ENCODE measurements around the gene DCDC2C. TPM values are rescaled to one million over a fixed set of nuclear protein-coding genes. Genes with fewer than 3 reads are reported as not detected.

The DCDC2C gene
- total RNA-seq, 1 experiment from 2014 or later = not detected

DNA sequence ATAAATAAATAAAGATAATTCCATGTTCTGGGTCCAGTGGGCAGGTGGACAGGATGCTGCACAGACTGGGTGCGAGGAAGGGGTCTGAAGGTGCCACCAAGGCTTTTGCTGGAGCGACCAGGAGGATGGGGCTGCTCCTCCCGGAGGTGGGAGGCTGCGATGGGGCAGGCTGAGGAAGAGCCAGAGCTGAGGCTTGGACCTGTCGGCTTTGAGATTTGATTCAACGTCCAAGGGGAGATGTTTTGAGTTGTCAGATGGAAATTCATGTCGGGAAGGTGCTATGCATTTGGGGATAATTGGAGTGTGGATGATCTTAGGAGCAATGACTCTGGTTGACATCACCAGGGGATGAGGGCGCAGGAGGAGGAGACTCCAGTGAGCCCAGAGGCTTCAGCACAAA, 33.7 kb upstream of the DCDC2C start:
- Mint-ChIP-seq H3K27me3 (ENCODE audit: low read depth) (peaks cover 11% of the 10 kb centered on the region), H3K9me3 (peaks cover 51% of the 10 kb centered on the region), H3K4me3 (no peak overlapping the region), H3K4me1 (no peaks in the 10 kb centered on the region), H3K27ac (no peak overlapping the region), H3K36me3 (peaks cover 28% of the 10 kb centered on the region)
- CTCF ChIA-PET = no interaction called here
- DNase-seq (ENCODE audit: low spot score) (no peak), ATAC-seq (no peak)
- POLR2A ChIA-PET = no interaction called here
- TF ChIP-seq, protein P1, sequence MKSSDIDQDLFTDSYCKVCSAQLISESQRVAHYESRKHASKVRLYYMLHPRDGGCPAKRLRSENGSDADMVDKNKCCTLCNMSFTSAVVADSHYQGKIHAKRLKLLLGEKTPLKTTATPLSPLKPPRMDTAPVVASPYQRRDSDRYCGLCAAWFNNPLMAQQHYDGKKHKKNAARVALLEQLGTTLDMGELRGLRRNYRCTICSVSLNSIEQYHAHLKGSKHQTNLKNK (CRISPR knock-in tag; IDR thresholded peaks at IDR 0.05) = no peak
- TF ChIP-seq CBFB (CRISPR knock-in tag; IDR thresholded peaks at IDR 0.05; ENCODE audit: low read depth) (no peak), ZNF121 (CRISPR knock-in tag; IDR thresholded peaks at IDR 0.05) (no peak), ZNF416 (CRISPR knock-in tag; IDR thresholded peaks at IDR 0.05) (no peak), FOXJ3 (CRISPR knock-in tag; IDR thresholded peaks at IDR 0.05; ENCODE audit: borderline replicate concordance) (no peak), AR (CRISPR knock-in tag; IDR thresholded peaks at IDR 0.05) (no peak), RELA (CRISPR knock-in tag; IDR thresholded peaks at IDR 0.05; ENCODE audit: borderline replicate concordance) (no peak), FOXK1 (CRISPR knock-in tag; IDR thresholded peaks at IDR 0.05) (no peak), JUN (CRISPR knock-in tag; IDR thresholded peaks at IDR 0.05) (no peak), MLX (CRISPR knock-in tag; IDR thresholded peaks at IDR 0.05) (no peak), EMX1 (CRISPR knock-in tag; IDR thresholded peaks at IDR 0.05) (no peak), NR3C1 (CRISPR knock-in tag; conservative IDR thresholded peaks at IDR 0.05; ENCODE audit: low read depth) (no peak)
- TF ChIP-seq, protein P2, sequence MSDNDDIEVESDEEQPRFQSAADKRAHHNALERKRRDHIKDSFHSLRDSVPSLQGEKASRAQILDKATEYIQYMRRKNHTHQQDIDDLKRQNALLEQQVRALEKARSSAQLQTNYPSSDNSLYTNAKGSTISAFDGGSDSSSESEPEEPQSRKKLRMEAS (CRISPR knock-in tag; IDR thresholded peaks at IDR 0.05) = no peak

DNA sequence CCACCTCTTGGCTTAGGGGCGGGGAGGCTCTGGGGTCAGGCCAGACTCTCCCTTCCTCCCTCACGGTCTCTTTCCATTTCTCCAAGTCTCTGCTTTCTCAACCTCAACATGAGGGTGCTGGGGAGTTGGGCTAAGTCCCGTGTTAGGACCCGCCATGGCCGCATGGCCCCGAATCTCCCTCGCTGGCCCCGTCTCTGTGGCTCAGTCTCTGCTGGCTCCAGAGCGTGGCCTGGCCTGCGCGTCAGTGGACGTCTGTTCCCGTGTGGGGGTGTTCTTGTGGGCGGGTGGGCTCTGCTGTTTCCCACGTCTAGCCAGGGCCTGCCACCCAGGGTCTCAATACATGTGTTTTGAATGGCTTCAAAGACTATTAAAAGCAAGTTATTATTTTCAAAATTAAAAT, 33.0 kb upstream of the DCDC2C start:
- ChIA-PET POLR2A (no interaction called here), CTCF (no interaction called here)
- Mint-ChIP-seq H3K27ac (no peak overlapping the region), H3K36me3 (peaks cover 32% of the 10 kb centered on the region), H3K27me3 (ENCODE audit: low read depth) (peaks cover 15% of the 10 kb centered on the region), H3K4me1 (no peaks in the 10 kb centered on the region), H3K4me3 (no peak overlapping the region), H3K9me3 (peaks cover 54% of the 10 kb centered on the region)
- TF ChIP-seq GTF2I (CRISPR knock-in tag; conservative IDR thresholded peaks at IDR 0.05) (no peak), ZNF671 (CRISPR knock-in tag; IDR thresholded peaks at IDR 0.05) (no peak), JUN (CRISPR knock-in tag; IDR thresholded peaks at IDR 0.05) (no peak), MYBL2 (CRISPR knock-in tag; IDR thresholded peaks at IDR 0.05) (no peak), NR3C1 (CRISPR knock-in tag; conservative IDR thresholded peaks at IDR 0.05; ENCODE audit: low read depth) (no peak), NR2C2 (CRISPR knock-in tag; IDR thresholded peaks at IDR 0.05) (no peak)
- TF ChIP-seq, protein P3, sequence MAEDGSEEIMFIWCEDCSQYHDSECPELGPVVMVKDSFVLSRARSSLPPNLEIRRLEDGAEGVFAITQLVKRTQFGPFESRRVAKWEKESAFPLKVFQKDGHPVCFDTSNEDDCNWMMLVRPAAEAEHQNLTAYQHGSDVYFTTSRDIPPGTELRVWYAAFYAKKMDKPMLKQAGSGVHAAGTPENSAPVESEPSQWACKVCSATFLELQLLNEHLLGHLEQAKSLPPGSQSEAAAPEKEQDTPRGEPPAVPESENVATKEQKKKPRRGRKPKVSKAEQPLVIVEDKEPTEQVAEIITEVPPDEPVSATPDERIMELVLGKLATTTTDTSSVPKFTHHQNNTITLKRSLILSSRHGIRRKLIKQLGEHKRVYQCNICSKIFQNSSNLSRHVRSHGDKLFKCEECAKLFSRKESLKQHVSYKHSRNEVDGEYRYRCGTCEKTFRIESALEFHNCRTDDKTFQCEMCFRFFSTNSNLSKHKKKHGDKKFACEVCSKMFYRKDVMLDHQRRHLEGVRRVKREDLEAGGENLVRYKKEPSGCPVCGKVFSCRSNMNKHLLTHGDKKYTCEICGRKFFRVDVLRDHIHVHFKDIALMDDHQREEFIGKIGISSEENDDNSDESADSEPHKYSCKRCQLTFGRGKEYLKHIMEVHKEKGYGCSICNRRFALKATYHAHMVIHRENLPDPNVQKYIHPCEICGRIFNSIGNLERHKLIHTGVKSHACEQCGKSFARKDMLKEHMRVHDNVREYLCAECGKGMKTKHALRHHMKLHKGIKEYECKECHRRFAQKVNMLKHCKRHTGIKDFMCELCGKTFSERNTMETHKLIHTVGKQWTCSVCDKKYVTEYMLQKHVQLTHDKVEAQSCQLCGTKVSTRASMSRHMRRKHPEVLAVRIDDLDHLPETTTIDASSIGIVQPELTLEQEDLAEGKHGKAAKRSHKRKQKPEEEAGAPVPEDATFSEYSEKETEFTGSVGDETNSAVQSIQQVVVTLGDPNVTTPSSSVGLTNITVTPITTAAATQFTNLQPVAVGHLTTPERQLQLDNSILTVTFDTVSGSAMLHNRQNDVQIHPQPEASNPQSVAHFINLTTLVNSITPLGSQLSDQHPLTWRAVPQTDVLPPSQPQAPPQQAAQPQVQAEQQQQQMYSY (CRISPR knock-in tag; IDR thresholded peaks at IDR 0.05) = no peak
- DNase-seq (ENCODE audit: low spot score) = no peak
- ATAC-seq = no peak

Measured in WTC11 (cell line).